ENCODE data around the gene NCKAP5L. TPM values are rescaled to one million over a fixed set of nuclear protein-coding genes. Genes with fewer than 3 reads are reported as not detected.

The NCKAP5L gene
- total and polyA plus RNA-seq, 2 donors (not counting 3 experiments of a cell fraction or from before 2014, with no cell fraction given): 17.4 to 46.1 TPM

GRCh38 chr12:49762468-49762847 is 65.8 kb downstream of the NCKAP5L start:
- FAIRE-seq (no peak), DNase-seq (ENCODE audit: low read depth, low spot score) (no peak)
- Histone ChIP-seq H3K27ac (ENCODE audit: insufficient read depth, low read depth, low read length) (no peak overlapping the region), H3K9me1 (replicated peaks; ENCODE audit: control insufficient read depth, extremely low read depth, insufficient read depth, low read length) (no peaks in the 10 kb centered on the region), H2AFZ (ENCODE audit: low read depth, low read length) (no peak overlapping the region), H3K27me3 (ENCODE audit: control insufficient read depth in 2 of 2, insufficient read depth in 2 of 2, low read length in 2 of 2) (no peaks in the 10 kb centered on the region), H3K4me1 (ENCODE audit: control insufficient read depth, extremely low read depth, insufficient read depth, low read length) (peaks cover 19% of the 10 kb centered on the region), H3K4me2 (ENCODE audit: insufficient read depth, low read length) (no peak overlapping the region), H3K79me2 (ENCODE audit: control insufficient read depth, insufficient read depth, low read length) (no peaks in the 10 kb centered on the region), H3K4me3 (replicated peaks in 1 of 3; ENCODE audit: insufficient read depth in 1 of 3, low read depth in 1 of 3, low read length in 3 of 3) (no peak overlapping the region), H3K9ac (replicated peaks; ENCODE audit: extremely low read depth, insufficient read depth, low read length) (no peak overlapping the region), H3K36me3 (ENCODE audit: control insufficient read depth in 2 of 2, extremely low read depth in 1 of 2, insufficient read depth in 2 of 2, low read length in 2 of 2) (peaks cover 32 to 46% of the 10 kb centered on the region in 2 experiments), H3K9me3 (replicated peaks; ENCODE audit: control insufficient read depth, insufficient read depth, low read length) (no peaks in the 10 kb centered on the region), H4K20me1 (replicated peaks; ENCODE audit: control insufficient read depth, extremely low read depth, insufficient read depth, low read length) (no peaks in the 10 kb centered on the region)
- TF ChIP-seq CTCF (IDR thresholded peaks at IDR 0.05; ENCODE audit: extremely low read depth in 1 of 2, insufficient read depth in 1 of 2, low read depth in 1 of 2, low read length in 2 of 2) (no peak), EZH2 (IDR thresholded peaks at IDR 0.05; ENCODE audit: borderline replicate concordance, low read depth, low read length, severe bottlenecking) (no peak), MYC (IDR thresholded peaks at IDR 0.05; ENCODE audit: low read depth, low read length) (no peak), POLR2AphosphoS5 (IDR thresholded peaks at IDR 0.05; ENCODE audit: insufficient read depth, low read depth, low read length) (no peak), JUN (IDR thresholded peaks at IDR 0.05; ENCODE audit: borderline replicate concordance, insufficient read depth, insufficient read length, low read depth) (no peak), GATA2 (IDR thresholded peaks at IDR 0.05; ENCODE audit: insufficient read depth, insufficient read length, low read depth, low read length) (no peak), POLR2A (IDR thresholded peaks at IDR 0.05; ENCODE audit: low read depth, low read length) (no peak), FOS (IDR thresholded peaks at IDR 0.05; ENCODE audit: borderline replicate concordance, insufficient read depth, low read length) (no peak)
- TF ChIP-seq, protein P1, sequence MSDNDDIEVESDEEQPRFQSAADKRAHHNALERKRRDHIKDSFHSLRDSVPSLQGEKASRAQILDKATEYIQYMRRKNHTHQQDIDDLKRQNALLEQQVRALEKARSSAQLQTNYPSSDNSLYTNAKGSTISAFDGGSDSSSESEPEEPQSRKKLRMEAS (IDR thresholded peaks at IDR 0.05; ENCODE audit: insufficient read depth, insufficient read length): no peak
- intact Hi-C loops (cut with micrococcal nuclease) (loop anchor here (2.0 kb wide), 1 partner anchor 118 kb away; no protein-coding TSS in a partner anchor), dilution Hi-C loops (cut with MboI; ENCODE audit: extremely low pct_ligation_motif_present, low sequenced_read_pairs) (no loop called here)
- BruUV-seq (replicated peaks): no TSS peak
- CTCF ChIA-PET: interaction anchor here (0.6 to 6.1 kb wide), 33 partner anchors 8 to 1442 kb away, joined by 3 to 54 read pairs (median 4); partner anchors contain the start of genes BCDIN3D and TMBIM6
- POLR2A ChIA-PET: interaction anchor here (1.6 kb wide), 1 partner anchor 21 kb away, joined by 5 read pairs; the partner anchor contains the start of gene TMBIM6
